ENCODE data around the gene GMEB2. TPM values are rescaled to one million over a fixed set of nuclear protein-coding genes. Genes with fewer than 3 reads are reported as not detected.
A peak's percentile ranks its signal among the peaks of the same experiment; 100 is the strongest.

The GMEB2 gene
- total RNA-seq, 2 donors from 2014 or later, result 18.4 to 27.9 TPM

- no peak overlapping the region for H3K27ac ChIP-seq
- intact Hi-C loops (cut with DNase I), result no loop called here
- H3K4me1 ChIP-seq (replicated peaks), result no peaks in the 10 kb centered on the region
- DNase-seq (ENCODE audit: low spot score), result no peak
- TF ChIP-seq POLR2AphosphoS5 (IDR thresholded peaks at IDR 0.05) (no peak), POLR2A (IDR thresholded peaks at IDR 0.05) (no peak), CTCF (IDR thresholded peaks at IDR 0.05) (no peak)
- no peaks in the 10 kb centered on the region for H3K9me3 ChIP-seq
- H3K36me3 ChIP-seq, result no peaks in the 10 kb centered on the region
- H3K4me3 ChIP-seq, result no peak overlapping the region
- no peaks in the 10 kb centered on the region for H3K27me3 ChIP-seq (replicated peaks; ENCODE audit: insufficient read depth)
- 87% methylated on average over 23 of the region's 23 CpGs for WGBS
These were observed 44.4 kb downstream of the GMEB2 start for GRCh38 chr20:63582382-63583063.

- H3K4me1 ChIP-seq (replicated peaks), result no peaks in the 10 kb centered on the region
- no peak overlapping the region for H3K4me3 ChIP-seq
- no peaks in the 10 kb centered on the region for H3K9me3 ChIP-seq
- no peaks in the 10 kb centered on the region for H3K27me3 ChIP-seq (replicated peaks; ENCODE audit: insufficient read depth)
- TF ChIP-seq POLR2A (IDR thresholded peaks at IDR 0.05) (no peak), POLR2AphosphoS5 (IDR thresholded peaks at IDR 0.05) (peak; percentile 13), CTCF (IDR thresholded peaks at IDR 0.05) (peak in 2 of 4 experiments; percentile 46 to 66)
- WGBS, result 35% methylated on average over 12 of the region's 12 CpGs
- intact Hi-C loops (cut with DNase I), result no loop called here
- DNase-seq (ENCODE audit: low spot score), result peak; percentile 40
- no peaks in the 10 kb centered on the region for H3K36me3 ChIP-seq
- no peak overlapping the region for H3K27ac ChIP-seq
These were observed 46.0 kb downstream of the GMEB2 start for GRCh38 chr20:63580796-63581461.

- Histone ChIP-seq H3K4me1 (replicated peaks) (no peaks in the 10 kb centered on the region), H3K36me3 (no peaks in the 10 kb centered on the region), H3K27ac (no peak overlapping the region), H3K9me3 (no peaks in the 10 kb centered on the region), H3K27me3 (replicated peaks; ENCODE audit: insufficient read depth) (no peaks in the 10 kb centered on the region), H3K4me3 (no peak overlapping the region)
- WGBS, result 69% methylated on average over 19 of the region's 19 CpGs
- intact Hi-C loops (cut with DNase I), result no loop called here
- DNase-seq (ENCODE audit: low spot score), result no peak
- TF ChIP-seq CTCF (IDR thresholded peaks at IDR 0.05) (no peak), POLR2AphosphoS5 (IDR thresholded peaks at IDR 0.05) (no peak), POLR2A (IDR thresholded peaks at IDR 0.05) (no peak)
These were observed 47.7 kb downstream of the GMEB2 start for GRCh38 chr20:63579017-63579694.

GRCh38 chr20:63578224-63579016 lies 48.5 kb downstream of the GMEB2 start:
- Histone ChIP-seq H3K36me3 (no peaks in the 10 kb centered on the region), H3K4me3 (no peak overlapping the region), H3K4me1 (replicated peaks) (no peaks in the 10 kb centered on the region), H3K27me3 (replicated peaks; ENCODE audit: insufficient read depth) (no peaks in the 10 kb centered on the region), H3K9me3 (no peaks in the 10 kb centered on the region), H3K27ac (no peak overlapping the region)
- no peak for TF ChIP-seq POLR2A (IDR thresholded peaks at IDR 0.05)
- no peak for TF ChIP-seq POLR2AphosphoS5 (IDR thresholded peaks at IDR 0.05)
- TF ChIP-seq CTCF (IDR thresholded peaks at IDR 0.05), result no peak
- no peak for DNase-seq (ENCODE audit: low spot score)
- intact Hi-C loops (cut with DNase I), result no loop called here
- 78% methylated on average over 25 of the region's 26 CpGs for WGBS
